Naive thymus-derived CD4-positive, alpha-beta T cell (primary cell): Measurements from ENCODE around the gene WFDC5. TPM values are rescaled to one million over a fixed set of nuclear protein-coding genes. Genes with fewer than 3 reads are reported as not detected.
"Not testable (repeated sequence)": the region's sequence is repeated elsewhere in the genome, so short reads cannot be mapped to it uniquely, and the experiment has no call there.

Experiments
- ATAC-seq: fragments of 150-1000 bp; cut with Tn5 transposase; 2 replicates; pipeline ENCODE4 v1.10.0; 2021; ENCODE audit warnings: mild to moderate bottlenecking, moderate library complexity
- CTCF ChIA-PET: fragments of 350-600 bp; sonication (Branson Sonifier 250); formaldehyde crosslinking; loops from one replicate; lab custom pipeline; 2021; ENCODE audit warnings: antibody characterized with exemption; lab: Charles Lee
- POLR2A ChIA-PET: fragments of 350-600 bp; sonication (Branson Sonifier 250); formaldehyde crosslinking; loops from one replicate; lab custom pipeline; 2021; ENCODE audit warnings: antibody characterized with exemption, inconsistent platforms; lab: Charles Lee
- DNase-seq, 9 donors: peaks; one replicate each; pipeline versions ENCODE4 v3.0.0 to v3.0.0-alpha.2; 2020 to 2022; ENCODE audit warnings: mixed read lengths in 1 of 9
- H3K27ac ChIP-seq: one replicate; pipeline ENCODE4 v1.7.0; 2013; ENCODE audit warnings: mild to moderate bottlenecking, low read depth, low read length, moderate library complexity
- H3K27me3 ChIP-seq, 2 donors: one replicate each; pipeline ENCODE4 v1.7.0; 2013; ENCODE audit warnings: low read length in 2 of 2, mild to moderate bottlenecking in 2 of 2, moderate library complexity in 2 of 2; ENCODE audit not compliant: control insufficient read depth in 2 of 2, insufficient read depth in 2 of 2
- H3K36me3 ChIP-seq, 3 experiments: 1 replicate in 2 of 3; 2 replicates in 1 of 3; pipeline ENCODE4 v1.7.0; 2013; ENCODE audit warnings: low read length in 3 of 3, mild to moderate bottlenecking in 3 of 3, moderate library complexity in 1 of 3; ENCODE audit not compliant: insufficient read depth in 3 of 3, control insufficient read depth in 2 of 3
- H3K4me1 ChIP-seq, 2 donors: one replicate each; pipeline ENCODE4 v1.7.0; 2013; ENCODE audit warnings: low read length in 2 of 2, mild to moderate bottlenecking in 2 of 2, moderate library complexity in 1 of 2; ENCODE audit not compliant: control insufficient read depth in 2 of 2, insufficient read depth in 2 of 2
- H3K4me3 ChIP-seq: 2 replicates; pipeline ENCODE4 v1.7.0; 2013; ENCODE audit warnings: mild to moderate bottlenecking, low read length
- H3K9me3 ChIP-seq, 3 experiments: 1 replicate in 2 of 3; 2 replicates in 1 of 3; pipeline ENCODE4 v1.7.0; 2013; ENCODE audit warnings: low read length in 3 of 3; ENCODE audit not compliant: control insufficient read depth in 2 of 3
- H3K27ac Mint-ChIP-seq, 9 donors: one replicate each; pipeline ENCODE4 v1.8.0; 2020 to 2022; ENCODE audit warnings: mixed read lengths in 9 of 9, mild to moderate bottlenecking in 8 of 9, moderate library complexity in 5 of 9, inconsistent platforms in 2 of 9
- H3K27me3 Mint-ChIP-seq, 5 donors: one replicate each; pipeline ENCODE4 v1.8.0; 2021 to 2022; ENCODE audit warnings: mixed read lengths in 5 of 5, mild to moderate bottlenecking in 1 of 5
- H3K36me3 Mint-ChIP-seq, 5 donors: one replicate each; pipeline ENCODE4 v1.8.0; 2020 to 2022; ENCODE audit warnings: mixed read lengths in 5 of 5, mild to moderate bottlenecking in 3 of 5, inconsistent platforms in 1 of 5
- H3K4me1 Mint-ChIP-seq, 7 donors: one replicate each; pipeline ENCODE4 v1.8.0; 2020 to 2022; ENCODE audit warnings: mixed read lengths in 7 of 7, mild to moderate bottlenecking in 3 of 7, inconsistent platforms in 1 of 7
- H3K4me3 Mint-ChIP-seq, 10 donors: one replicate each; pipeline ENCODE4 v1.8.0; 2020 to 2022; ENCODE audit warnings: mild to moderate bottlenecking in 10 of 10, mixed read lengths in 10 of 10, moderate library complexity in 6 of 10, inconsistent platforms in 2 of 10
- H3K9me3 Mint-ChIP-seq, 11 donors: one replicate each; pipeline ENCODE4 v1.8.0; 2020 to 2022; ENCODE audit warnings: mixed read lengths in 11 of 11, mild to moderate bottlenecking in 4 of 11, inconsistent platforms in 1 of 11, moderate library complexity in 1 of 11
- intact Hi-C, 2 donors: fragments of 100-400 bp; cut with micrococcal nuclease; formaldehyde crosslinking; loops; one replicate each; pipeline ENCODE4 v1.15.1; 2023
- polyA plus RNA-seq, 2 donors: library from polyadenylated mRNA; unstranded; fragments of 300-500 nt; fragmentation: Illumina TruSeq; gene quantifications; one replicate each; pipeline ENCODE4 v1.2.3, GENCODE V29; 2021
- total RNA-seq, 6 experiments: library from RNA in 5 of 6; stranded (reverse) in 5 of 6; gene quantifications; 1 replicate in 5 of 6; 2 replicates in 1 of 6; pipeline ENCODE4 v1.2.3 and lab custom pipeline; 2021 to 2026

The WFDC5 gene
- total and polyA plus RNA-seq, 7 experiments from 2014 or later, result not detected

DNA sequence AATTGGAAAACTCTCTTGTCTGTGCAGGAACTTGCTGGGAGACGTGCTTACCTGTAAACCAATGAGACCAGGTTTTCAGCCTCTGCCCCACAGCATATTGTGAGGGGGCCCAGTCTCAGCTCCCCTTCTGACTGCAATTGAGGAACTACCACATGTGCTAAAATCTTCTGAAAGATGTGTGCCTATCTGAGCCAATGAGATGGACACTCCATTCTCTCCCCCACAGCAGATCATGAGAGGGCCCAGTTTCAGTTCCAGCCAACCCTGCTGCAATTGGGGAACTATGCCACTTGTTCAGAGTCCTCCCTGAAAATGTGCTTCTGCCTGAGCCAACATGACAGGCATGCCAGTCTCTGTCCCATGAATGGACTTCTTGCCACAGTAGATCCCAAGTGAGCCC lies 38.8 kb upstream of the WFDC5 start:
- peaks cover 19 to 57% (median 40%) of the 10 kb centered on the region in 5 donors for H3K27me3 Mint-ChIP-seq
- H3K27ac Mint-ChIP-seq, result no peak overlapping the region
- peaks cover 0 to 12% (median 0%) of the 10 kb centered on the region in 3 experiments for H3K9me3 ChIP-seq
- DNase-seq, result no peak
- H3K9me3 Mint-ChIP-seq, result peaks cover 0 to 37% (median 7%) of the 10 kb centered on the region in 11 donors
- no peaks in the 10 kb centered on the region for H3K27me3 ChIP-seq
- ATAC-seq, result peak; percentile 71
- no peak overlapping the region for H3K27ac ChIP-seq
- no peaks in the 10 kb centered on the region for H3K4me1 ChIP-seq
- POLR2A ChIA-PET, result no interaction called here
- no peak overlapping the region for H3K4me3 ChIP-seq
- H3K36me3 ChIP-seq, result no peaks in the 10 kb centered on the region
- H3K36me3 Mint-ChIP-seq, result peaks cover 0 to 6% (median 4%) of the 10 kb centered on the region in 5 donors
- no peak overlapping the region for H3K4me3 Mint-ChIP-seq
- peaks cover 0 to 2% (median 0%) of the 10 kb centered on the region in 7 donors for H3K4me1 Mint-ChIP-seq
- CTCF ChIA-PET, result no interaction called here
- intact Hi-C loops, result no loop called here

DNA sequence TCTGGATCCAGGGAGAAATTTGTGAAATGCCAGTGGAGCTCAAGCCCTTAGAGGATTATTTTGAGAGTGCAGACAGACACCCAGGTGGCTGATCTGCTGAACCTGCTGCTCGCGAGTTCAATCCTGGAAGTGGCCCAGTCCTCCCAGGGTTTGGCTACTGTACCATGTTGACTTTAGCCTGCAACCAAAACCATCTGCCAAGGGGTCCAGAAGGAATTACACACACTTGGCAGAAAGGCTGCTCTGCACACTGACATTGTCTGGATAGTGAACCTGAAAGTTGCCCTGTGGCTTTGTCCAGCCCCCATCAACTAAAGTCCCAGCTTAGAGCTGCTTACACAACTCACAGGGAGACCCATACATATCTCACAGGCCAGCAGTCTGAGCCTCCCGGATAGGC lies 38.2 kb upstream of the WFDC5 start:
- Mint-ChIP-seq H3K9me3 (peaks cover 0 to 31% (median 3%) of the 10 kb centered on the region in 11 donors), H3K27ac (no peak overlapping the region), H3K36me3 (peaks cover 0 to 6% (median 0%) of the 10 kb centered on the region in 5 donors), H3K4me3 (no peak overlapping the region), H3K4me1 (peaks cover 0 to 2% (median 0%) of the 10 kb centered on the region in 7 donors), H3K27me3 (peaks cover 16 to 56% (median 42%) of the 10 kb centered on the region in 5 donors)
- DNase-seq (no peak), ATAC-seq (no peak)
- Histone ChIP-seq H3K36me3 (no peaks in the 10 kb centered on the region), H3K27me3 (no peaks in the 10 kb centered on the region), H3K27ac (no peak overlapping the region), H3K9me3 (peaks cover 0 to 7% (median 0%) of the 10 kb centered on the region in 3 experiments), H3K4me1 (no peaks in the 10 kb centered on the region), H3K4me3 (no peak overlapping the region)
- ChIA-PET POLR2A (no interaction called here), CTCF (no interaction called here)
- intact Hi-C loops, result no loop called here

DNA sequence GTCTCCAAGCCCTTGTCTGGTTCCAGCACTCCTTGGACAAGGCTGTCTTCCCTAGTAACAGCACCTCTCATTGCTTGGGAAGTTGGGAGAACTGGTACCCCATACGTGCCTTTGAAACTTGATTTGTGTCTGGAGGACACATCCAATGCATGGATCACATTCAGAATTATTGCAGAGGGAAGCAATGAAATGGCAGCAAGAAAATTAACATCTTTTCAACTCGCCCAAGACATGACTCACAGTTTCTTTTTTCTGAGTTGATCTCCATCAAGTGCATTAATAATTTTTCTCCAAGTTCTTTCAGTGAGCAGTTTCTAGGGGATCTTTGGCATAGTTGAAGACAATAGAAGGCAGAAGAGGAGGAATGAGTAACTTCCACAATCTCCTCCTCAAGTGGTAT lies 37.4 kb upstream of the WFDC5 start:
- Histone ChIP-seq H3K4me3 (no peak overlapping the region), H3K4me1 (no peaks in the 10 kb centered on the region), H3K27me3 (no peaks in the 10 kb centered on the region), H3K9me3 (no peaks in the 10 kb centered on the region), H3K36me3 (no peaks in the 10 kb centered on the region), H3K27ac (no peak overlapping the region)
- Mint-ChIP-seq H3K4me1 (peaks cover 0 to 2% (median 0%) of the 10 kb centered on the region in 7 donors), H3K4me3 (no peak overlapping the region), H3K36me3 (peaks cover 0 to 6% (median 0%) of the 10 kb centered on the region in 5 donors), H3K27ac (no peak overlapping the region), H3K9me3 (peaks cover 0 to 24% (median 3%) of the 10 kb centered on the region in 11 donors), H3K27me3 (peaks cover 19 to 55% (median 43%) of the 10 kb centered on the region in 5 donors)
- ChIA-PET POLR2A (no interaction called here), CTCF (no interaction called here)
- DNase-seq (no peak), ATAC-seq (no peak)
- intact Hi-C loops, result no loop called here

DNA sequence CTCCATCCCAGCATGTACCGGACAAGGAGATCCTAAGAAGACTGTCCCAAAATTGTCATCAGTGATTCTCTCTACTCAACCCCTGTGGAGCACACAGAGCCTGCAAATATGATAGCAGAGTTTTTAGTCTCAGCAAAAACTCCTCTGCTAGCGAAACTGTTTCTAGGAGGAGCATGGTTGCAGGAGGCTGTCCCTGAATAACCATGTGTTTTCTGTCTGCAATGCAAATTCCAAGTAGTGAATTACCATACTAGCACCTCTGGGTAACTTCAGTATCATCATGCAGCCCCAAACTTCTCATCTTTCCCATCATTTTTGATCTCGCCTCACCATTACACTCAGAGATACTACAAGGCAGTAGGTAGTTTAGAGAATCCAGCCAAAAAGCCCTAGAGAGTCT lies 34.1 kb upstream of the WFDC5 start:
- DNase-seq (no peak), ATAC-seq (no peak)
- H3K4me3 ChIP-seq, result no peak overlapping the region
- intact Hi-C loops, result no loop called here
- H3K9me3 Mint-ChIP-seq, result peaks cover 0 to 2% (median 0%) of the 10 kb centered on the region in 11 donors
- no peak overlapping the region for H3K27ac ChIP-seq
- H3K27ac Mint-ChIP-seq, result no peak overlapping the region
- H3K27me3 Mint-ChIP-seq, result peaks cover 27 to 42% (median 38%) of the 10 kb centered on the region in 5 donors
- H3K9me3 ChIP-seq, result no peaks in the 10 kb centered on the region
- no peak overlapping the region for H3K4me3 Mint-ChIP-seq
- no peaks in the 10 kb centered on the region for H3K36me3 ChIP-seq
- no peaks in the 10 kb centered on the region for H3K4me1 Mint-ChIP-seq
- H3K36me3 Mint-ChIP-seq, result no peaks in the 10 kb centered on the region
- H3K4me1 ChIP-seq, result no peaks in the 10 kb centered on the region
- CTCF ChIA-PET, result no interaction called here
- POLR2A ChIA-PET, result no interaction called here
- no peaks in the 10 kb centered on the region for H3K27me3 ChIP-seq

GRCh38 chr20:45140836-45141235 lies 25.9 kb upstream of the WFDC5 start:
- H3K9me3 ChIP-seq, result no peaks in the 10 kb centered on the region
- no peaks in the 10 kb centered on the region for H3K36me3 Mint-ChIP-seq
- ATAC-seq (no peak), DNase-seq (no peak)
- no peaks in the 10 kb centered on the region for H3K4me1 Mint-ChIP-seq
- H3K27me3 Mint-ChIP-seq, result peaks cover 0 to 22% (median 8%) of the 10 kb centered on the region in 5 donors
- H3K27me3 ChIP-seq, result no peaks in the 10 kb centered on the region
- intact Hi-C loops, result no loop called here
- no peak overlapping the region for H3K4me3 Mint-ChIP-seq
- H3K4me1 ChIP-seq, result no peaks in the 10 kb centered on the region
- CTCF ChIA-PET, result no interaction called here
- POLR2A ChIA-PET, result no interaction called here
- H3K27ac ChIP-seq, result no peak overlapping the region
- no peaks in the 10 kb centered on the region for H3K36me3 ChIP-seq
- H3K27ac Mint-ChIP-seq, result no peak overlapping the region
- H3K4me3 ChIP-seq, result no peak overlapping the region
- peaks cover 0 to 2% (median 0%) of the 10 kb centered on the region in 11 donors for H3K9me3 Mint-ChIP-seq

DNA sequence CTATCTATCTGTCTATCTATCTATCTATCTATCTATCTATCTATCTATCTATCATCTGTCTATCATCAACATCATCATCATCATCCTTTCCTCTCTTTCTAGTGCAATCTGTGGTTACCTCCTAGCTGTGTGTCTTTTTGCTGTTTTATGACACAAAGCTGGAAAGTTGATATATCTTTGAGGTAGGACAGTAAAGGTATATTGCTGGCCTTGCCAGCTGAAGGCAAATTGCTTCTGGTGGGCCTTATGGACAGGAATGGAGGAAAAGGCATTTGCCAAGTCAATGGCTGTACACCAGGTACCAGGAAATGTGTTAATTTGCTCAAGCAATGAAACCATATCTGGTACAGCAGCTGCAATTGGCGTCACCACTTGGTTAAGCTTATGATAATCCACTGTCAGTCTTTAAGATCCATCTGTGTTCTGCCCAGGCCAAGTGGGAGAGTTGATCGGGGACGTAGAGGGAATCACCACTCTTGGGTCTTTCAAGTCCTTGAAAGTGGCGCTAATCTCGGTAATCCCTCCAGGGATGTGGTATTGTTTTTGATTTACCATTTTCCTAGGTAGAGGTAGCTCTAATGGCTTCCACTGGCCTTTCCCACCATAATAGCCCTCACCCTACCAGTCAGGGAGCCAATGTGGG lies 24.9 kb upstream of the WFDC5 start:
- ATAC-seq, DNase-seq, H3K4me3 Mint-ChIP-seq, H3K4me3 ChIP-seq, H3K36me3 ChIP-seq, H3K4me1 Mint-ChIP-seq, H3K27ac Mint-ChIP-seq, H3K9me3 ChIP-seq, H3K9me3 Mint-ChIP-seq, H3K4me1 ChIP-seq, POLR2A ChIA-PET, H3K36me3 Mint-ChIP-seq, H3K27ac ChIP-seq, H3K27me3 ChIP-seq: not testable (repeated sequence)
- CTCF ChIA-PET, result interaction anchor here (1.0 kb wide), 1 partner anchor 19 kb away, joined by 4 read pairs; no protein-coding TSS in a partner anchor
- intact Hi-C loops, result loop anchor here in 1 of 2 donors (2.0 kb wide), 1 partner anchor 151 kb away; no protein-coding TSS in a partner anchor
- peaks cover 0 to 16% (median 6%) of the 10 kb centered on the region in 5 donors for H3K27me3 Mint-ChIP-seq
